Neural cell (in vitro differentiated cells): ENCODE measurements around the gene PLEKHA3. TPM values are rescaled to one million over a fixed set of nuclear protein-coding genes. Genes with fewer than 3 reads are reported as not detected.

Experiments
- H2AFZ ChIP-seq: fragments of 200-600, 300-800 bp; sonication (generic), shearing (Covaris generic); 2 replicates; pipeline ENCODE4 v1.6.0; 2014; ENCODE audit warnings: low read depth, mild to moderate bottlenecking, antibody characterized with exemption, low read length, moderate library complexity
- H3F3A ChIP-seq: fragments of 200-600 bp; shearing (Covaris generic); 2 replicates; pipeline ENCODE4 v1.6.1; 2016; ENCODE audit warnings: mild to moderate bottlenecking, moderate library complexity, mixed read lengths, antibody characterized with exemption, low read length; ENCODE audit not compliant: insufficient read depth, poor library complexity, severe bottlenecking
- H3K27ac ChIP-seq: fragments of 200-600, 300-800 bp; sonication (generic), shearing (Covaris generic); 2 replicates; pipeline ENCODE4 v1.5.1; 2014; ENCODE audit warnings: mild to moderate bottlenecking, low read length, moderate library complexity
- H3K27me3 ChIP-seq: fragments of 300-800, 200-600 bp; sonication (generic), shearing (Covaris generic); 2 replicates; pipeline ENCODE4 v1.6.0; 2014; ENCODE audit warnings: mild to moderate bottlenecking, low read depth, low read length, moderate library complexity; ENCODE audit not compliant: insufficient read depth
- H3K36me3 ChIP-seq: fragments of 300-800, 200-600 bp; sonication (generic), shearing (Covaris generic); 2 replicates; pipeline ENCODE4 v1.5.1; 2014; ENCODE audit warnings: mild to moderate bottlenecking, antibody characterized with exemption, low read length, moderate library complexity; ENCODE audit not compliant: insufficient read depth
- H3K4me2 ChIP-seq: fragments of 300-800, 200-600 bp; sonication (generic), shearing (Covaris generic); 2 replicates; pipeline ENCODE4 v1.6.0; 2014; ENCODE audit warnings: mild to moderate bottlenecking, low read length
- H3K4me3 ChIP-seq: fragments of 300-800, 200-600 bp; sonication (generic), shearing (Covaris generic); 2 replicates; pipeline ENCODE4 v1.5.1; 2014; ENCODE audit warnings: mild to moderate bottlenecking, low read length, moderate library complexity
- H3K79me2 ChIP-seq: fragments of 200-600 bp; shearing (Covaris generic); replicated peaks from 2 replicates; pipeline ENCODE4 v1.6.0; 2014; ENCODE audit warnings: mild to moderate bottlenecking, low read length, moderate library complexity; ENCODE audit not compliant: insufficient read depth
- H3K9ac ChIP-seq: fragments of 300-800, 200-600 bp; sonication (generic), shearing (Covaris generic); 2 replicates; pipeline ENCODE4 v1.6.1; 2016; ENCODE audit warnings: mild to moderate bottlenecking, low read length, mixed read lengths
- H3K9me2 ChIP-seq: fragments of 200-600 bp; shearing (Covaris generic); 2 replicates; pipeline ENCODE4 v1.6.1; 2016; ENCODE audit warnings: mild to moderate bottlenecking, low read length, mixed read lengths; ENCODE audit not compliant: insufficient read depth
- H3K9me3 ChIP-seq: fragments of 200-600, 300-800 bp; sonication (generic), shearing (Covaris generic); 2 replicates; pipeline ENCODE4 v1.6.1; 2016; ENCODE audit warnings: mild to moderate bottlenecking, mixed run types, low read length, moderate library complexity, mixed read lengths
- H4K20me1 ChIP-seq: fragments of 200-600 bp; shearing (Covaris generic); 2 replicates; pipeline ENCODE4 v1.6.1; 2016; ENCODE audit warnings: mild to moderate bottlenecking, mixed run types; ENCODE audit not compliant: insufficient read depth
- EP300 ChIP-seq: fragments of 450-650 bp; conservative IDR thresholded peaks from 2 replicates; pipeline ENCODE4 v1.6.1; 2014; ENCODE audit warnings: antibody characterized with exemption, mild to moderate bottlenecking, moderate library complexity; ENCODE audit not compliant: poor library complexity, severe bottlenecking
- EZH2 ChIP-seq: fragments of 200-600, 300-800 bp; shearing (Covaris generic), sonication (generic); IDR thresholded peaks from 2 replicates; pipeline ENCODE4 v1.6.1; 2014; ENCODE audit warnings: antibody characterized with exemption, low read length, borderline replicate concordance, mild to moderate bottlenecking; ENCODE audit not compliant: insufficient read depth, poor library complexity, severe bottlenecking
- MXI1 ChIP-seq: fragments of 450-650 bp; conservative IDR thresholded peaks from 2 replicates; pipeline ENCODE4 v1.6.1; 2014; ENCODE audit warnings: antibody characterized with exemption, mild to moderate bottlenecking; ENCODE audit not compliant: poor library complexity, severe bottlenecking
- POLR2AphosphoS5 ChIP-seq: IDR thresholded peaks from 2 replicates; pipeline ENCODE4 v1.6.1; 2012
- RAD21 ChIP-seq: fragments of 450-650 bp; conservative IDR thresholded peaks from 2 replicates; pipeline ENCODE4 v1.6.1; 2014; ENCODE audit warnings: antibody characterized with exemption, mild to moderate bottlenecking, moderate library complexity
- SMC3 ChIP-seq: fragments of 450-650 bp; conservative IDR thresholded peaks from 2 replicates; pipeline ENCODE4 v1.6.1; 2014; ENCODE audit warnings: antibody characterized with exemption, mild to moderate bottlenecking, moderate library complexity; ENCODE audit not compliant: poor library complexity
- TAF1 ChIP-seq: IDR thresholded peaks from 2 replicates; pipeline ENCODE4 v1.6.1; 2012; ENCODE audit warnings: low read depth
- polyA plus RNA-seq: library from polyadenylated mRNA; depleted of rRNA; stranded (reverse); fragments of >200 nt; gene quantifications from 2 replicates; pipeline ENCODE4 v1.2.3, GENCODE V29; 2014
- TF ChIP-seq, protein P1 (sequence below): IDR thresholded peaks from 2 replicates; pipeline ENCODE4 v1.6.1; 2012; ENCODE audit warnings: borderline replicate concordance
- TF ChIP-seq, protein P2 (sequence below): fragments of 450-650 bp; IDR thresholded peaks from 2 replicates; pipeline ENCODE4 v1.5.1; 2014; ENCODE audit warnings: antibody characterized with exemption, mild to moderate bottlenecking, moderate library complexity; ENCODE audit not compliant: poor library complexity, severe bottlenecking

Gene PLEKHA3
- polyA plus RNA-seq, 1 donor from 2014 or later = 16.8 TPM

DNA sequence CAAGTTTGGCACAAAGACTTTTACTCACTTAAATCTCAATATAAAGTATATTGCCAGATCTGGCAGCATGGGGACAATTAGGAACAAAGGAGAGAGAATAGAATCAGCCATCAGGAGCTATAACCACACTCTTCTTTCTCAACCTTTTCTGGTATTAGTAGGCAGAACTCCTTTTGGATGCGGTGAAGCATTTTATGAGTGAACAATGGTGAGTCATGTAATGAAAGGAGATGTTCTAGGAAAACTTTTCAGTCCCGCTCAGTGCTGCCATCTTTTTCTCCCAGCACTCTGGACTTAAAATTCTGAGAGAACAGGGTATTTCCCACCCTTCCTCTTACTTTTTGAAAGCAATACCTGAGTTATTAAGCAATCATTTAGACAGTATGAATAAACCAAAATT is 32.2 kb downstream of the PLEKHA3 start:
- Histone ChIP-seq H3K9ac (no peak overlapping the region), H3K27ac (no peak overlapping the region), H2AFZ (no peak overlapping the region), H3K27me3 (no peaks in the 10 kb centered on the region), H3K79me2 (no peaks in the 10 kb centered on the region), H3K4me2 (no peak overlapping the region), H3K9me3 (no peaks in the 10 kb centered on the region), H3F3A (no peaks in the 10 kb centered on the region), H3K36me3 (no peaks in the 10 kb centered on the region), H4K20me1 (no peaks in the 10 kb centered on the region), H3K9me2 (no peaks in the 10 kb centered on the region), H3K4me3 (no peak overlapping the region)
- no peak for TF ChIP-seq EZH2
- TF ChIP-seq RAD21 = no peak
- no peak for TF ChIP-seq POLR2AphosphoS5
- no peak for TF ChIP-seq EP300
- TF ChIP-seq SMC3 = no peak
- TF ChIP-seq MXI1 = no peak
- TF ChIP-seq TAF1 = no peak
- TF ChIP-seq, protein P1, sequence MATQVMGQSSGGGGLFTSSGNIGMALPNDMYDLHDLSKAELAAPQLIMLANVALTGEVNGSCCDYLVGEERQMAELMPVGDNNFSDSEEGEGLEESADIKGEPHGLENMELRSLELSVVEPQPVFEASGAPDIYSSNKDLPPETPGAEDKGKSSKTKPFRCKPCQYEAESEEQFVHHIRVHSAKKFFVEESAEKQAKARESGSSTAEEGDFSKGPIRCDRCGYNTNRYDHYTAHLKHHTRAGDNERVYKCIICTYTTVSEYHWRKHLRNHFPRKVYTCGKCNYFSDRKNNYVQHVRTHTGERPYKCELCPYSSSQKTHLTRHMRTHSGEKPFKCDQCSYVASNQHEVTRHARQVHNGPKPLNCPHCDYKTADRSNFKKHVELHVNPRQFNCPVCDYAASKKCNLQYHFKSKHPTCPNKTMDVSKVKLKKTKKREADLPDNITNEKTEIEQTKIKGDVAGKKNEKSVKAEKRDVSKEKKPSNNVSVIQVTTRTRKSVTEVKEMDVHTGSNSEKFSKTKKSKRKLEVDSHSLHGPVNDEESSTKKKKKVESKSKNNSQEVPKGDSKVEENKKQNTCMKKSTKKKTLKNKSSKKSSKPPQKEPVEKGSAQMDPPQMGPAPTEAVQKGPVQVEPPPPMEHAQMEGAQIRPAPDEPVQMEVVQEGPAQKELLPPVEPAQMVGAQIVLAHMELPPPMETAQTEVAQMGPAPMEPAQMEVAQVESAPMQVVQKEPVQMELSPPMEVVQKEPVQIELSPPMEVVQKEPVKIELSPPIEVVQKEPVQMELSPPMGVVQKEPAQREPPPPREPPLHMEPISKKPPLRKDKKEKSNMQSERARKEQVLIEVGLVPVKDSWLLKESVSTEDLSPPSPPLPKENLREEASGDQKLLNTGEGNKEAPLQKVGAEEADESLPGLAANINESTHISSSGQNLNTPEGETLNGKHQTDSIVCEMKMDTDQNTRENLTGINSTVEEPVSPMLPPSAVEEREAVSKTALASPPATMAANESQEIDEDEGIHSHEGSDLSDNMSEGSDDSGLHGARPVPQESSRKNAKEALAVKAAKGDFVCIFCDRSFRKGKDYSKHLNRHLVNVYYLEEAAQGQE = no peak
- TF ChIP-seq, protein P2, sequence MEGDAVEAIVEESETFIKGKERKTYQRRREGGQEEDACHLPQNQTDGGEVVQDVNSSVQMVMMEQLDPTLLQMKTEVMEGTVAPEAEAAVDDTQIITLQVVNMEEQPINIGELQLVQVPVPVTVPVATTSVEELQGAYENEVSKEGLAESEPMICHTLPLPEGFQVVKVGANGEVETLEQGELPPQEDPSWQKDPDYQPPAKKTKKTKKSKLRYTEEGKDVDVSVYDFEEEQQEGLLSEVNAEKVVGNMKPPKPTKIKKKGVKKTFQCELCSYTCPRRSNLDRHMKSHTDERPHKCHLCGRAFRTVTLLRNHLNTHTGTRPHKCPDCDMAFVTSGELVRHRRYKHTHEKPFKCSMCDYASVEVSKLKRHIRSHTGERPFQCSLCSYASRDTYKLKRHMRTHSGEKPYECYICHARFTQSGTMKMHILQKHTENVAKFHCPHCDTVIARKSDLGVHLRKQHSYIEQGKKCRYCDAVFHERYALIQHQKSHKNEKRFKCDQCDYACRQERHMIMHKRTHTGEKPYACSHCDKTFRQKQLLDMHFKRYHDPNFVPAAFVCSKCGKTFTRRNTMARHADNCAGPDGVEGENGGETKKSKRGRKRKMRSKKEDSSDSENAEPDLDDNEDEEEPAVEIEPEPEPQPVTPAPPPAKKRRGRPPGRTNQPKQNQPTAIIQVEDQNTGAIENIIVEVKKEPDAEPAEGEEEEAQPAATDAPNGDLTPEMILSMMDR = no peak

- no peak for TF ChIP-seq POLR2AphosphoS5
- TF ChIP-seq, protein P2 = no peak
- TF ChIP-seq, protein P1 = no peak
- TF ChIP-seq TAF1 = no peak
- no peak overlapping the region for H2AFZ ChIP-seq
- no peak overlapping the region for H3K4me3 ChIP-seq
- H3K4me2 ChIP-seq = no peak overlapping the region
- H3K27ac ChIP-seq = no peak overlapping the region
- no peaks in the 10 kb centered on the region for H3F3A ChIP-seq
- no peaks in the 10 kb centered on the region for H3K79me2 ChIP-seq
- H3K9ac ChIP-seq = no peak overlapping the region
- H3K9me2 ChIP-seq = no peaks in the 10 kb centered on the region
- no peaks in the 10 kb centered on the region for H4K20me1 ChIP-seq
- no peaks in the 10 kb centered on the region for H3K36me3 ChIP-seq
- no peaks in the 10 kb centered on the region for H3K27me3 ChIP-seq
- H3K9me3 ChIP-seq = no peaks in the 10 kb centered on the region
Measured at GRCh38 chr2:178513876-178514275, 33.6 kb downstream of the PLEKHA3 start.
